Upper lobe of left lung (tissue), 6 donors: Measurements from ENCODE around the gene CHD9. TPM values are rescaled to one million over a fixed set of nuclear protein-coding genes. Genes with fewer than 3 reads are reported as not detected.

Experiments
- ATAC-seq, 2 donors: fragments of 200-7000 bp; cut with Tn5 transposase; one replicate each; pipeline ENCODE4 v1.9.1; 2022; ENCODE audit warnings: mild to moderate bottlenecking in 2 of 2, moderate library complexity in 2 of 2; ENCODE audit not compliant: low FRiP score in 2 of 2
- DNase-seq, 2 donors: peaks; one replicate each; pipeline ENCODE4 v3.0.0-alpha.2; 2019 to 2020
- H3K27ac ChIP-seq, 4 donors: fragments of 200-600 bp; sonication (generic); one replicate each; pipeline ENCODE4 v1.5.1; 2016 to 2019
- H3K27me3 ChIP-seq, 4 donors: fragments of 200-600 bp; sonication (generic); one replicate each; pipeline ENCODE4 v1.5.1; 2017 to 2019
- H3K36me3 ChIP-seq, 4 donors: fragments of 200-600 bp; sonication (generic); one replicate each; pipeline ENCODE4 v1.5.1; 2016 to 2019
- H3K4me1 ChIP-seq, 4 donors: fragments of 200-600 bp; sonication (generic); one replicate each; pipeline ENCODE4 v1.5.1; 2018 to 2019
- H3K4me3 ChIP-seq, 4 donors: fragments of 200-600 bp; sonication (generic); one replicate each; pipeline ENCODE4 v1.5.1; 2017 to 2019; ENCODE audit warnings: mild to moderate bottlenecking in 2 of 4, moderate library complexity in 1 of 4
- H3K9me3 ChIP-seq, 4 donors: fragments of 200-600 bp; sonication (generic); one replicate each; pipeline ENCODE4 v1.5.1; 2018 to 2019
- CTCF ChIP-seq, 6 experiments: fragments of 450-650 bp in 4 of 6; fragments of 200-600 bp in 2 of 6; sonication (generic) in 2 of 6; IDR thresholded peaks; one replicate each; pipeline ENCODE4 v1.5.1; 2016 to 2019; ENCODE audit warnings: antibody characterized with exemption in 6 of 6
- EP300 ChIP-seq, 4 donors: sonication (generic); formaldehyde crosslinking; IDR thresholded peaks; one replicate each; pipeline ENCODE4 v1.5.1; 2017; ENCODE audit warnings: antibody characterized with exemption in 4 of 4, control low read depth in 2 of 4
- POLR2A ChIP-seq, 4 donors: fragments of 450-650 bp; IDR thresholded peaks; one replicate each; pipeline ENCODE4 v1.5.1; 2016 to 2017; ENCODE audit warnings: antibody characterized with exemption in 4 of 4, mild to moderate bottlenecking in 2 of 4
- POLR2AphosphoS5 ChIP-seq, 2 donors: sonication (generic); formaldehyde crosslinking; IDR thresholded peaks; one replicate each; pipeline ENCODE4 v1.5.1; 2017; ENCODE audit warnings: antibody characterized with exemption in 2 of 2
- WGBS, 2 donors: methylation state at CpG; one replicate each; pipeline ENCODE4 v1.1.5; 2017 to 2018; 5-methylcytosine and 5-hydroxymethylcytosine counted together
- total RNA-seq, 6 donors: library from RNA; depleted of rRNA in 4 of 6; stranded (reverse); fragments of >200 nt in 4 of 6; gene quantifications; one replicate each; pipeline versions ENCODE4 v1.1.0 to v1.2.1, GENCODE V29; 2016 to 2021
- donor health status: DM: no; HTN: no; CAD: no; lungs with moderate emphysema.
- donor health status: DM: no; HTN: yes; CAD: no; lungs with severe emphysema.

The CHD9 gene
- total RNA-seq, 6 donors from 2014 or later, result 55.6 to 98.8 (median 68.3) TPM

- Histone ChIP-seq H3K4me3 (no peak overlapping the region), H3K4me1 (peaks cover 52 to 72% (median 70%) of the 10 kb centered on the region in 4 donors), H3K36me3 (no peaks in the 10 kb centered on the region), H3K27me3 (no peaks in the 10 kb centered on the region), H3K27ac (peak overlapping the region; percentile 67 to 88 (median 73)), H3K9me3 (no peaks in the 10 kb centered on the region)
- ATAC-seq, result no peak
- TF ChIP-seq POLR2A (IDR thresholded peaks at IDR 0.05), result no peak
- no peak for TF ChIP-seq CTCF (IDR thresholded peaks at IDR 0.05)
- no peak for TF ChIP-seq EP300 (IDR thresholded peaks at IDR 0.05)
- TF ChIP-seq POLR2AphosphoS5 (IDR thresholded peaks at IDR 0.05), result no peak
- DNase-seq, result no peak
- WGBS, 2 donors, result 72% methylated on average over 6 of the region's 6 CpGs
These were observed 31.2 kb downstream of the CHD9 start for GRCh38 chr16:53085931-53086421.

- H3K4me3 ChIP-seq, result no peak overlapping the region
- 55 to 65% methylated on average over 1 to 3 of the region's 3 CpGs for WGBS, 2 donors
These were observed 32.3 kb downstream of the CHD9 start for GRCh38 chr16:53087101-53087500.

GRCh38 chr16:53089434-53090285 lies 34.9 kb downstream of the CHD9 start:
- Histone ChIP-seq H3K9me3 (no peaks in the 10 kb centered on the region), H3K36me3 (no peaks in the 10 kb centered on the region), H3K27me3 (no peaks in the 10 kb centered on the region), H3K4me1 (peaks cover 75 to 87% (median 79%) of the 10 kb centered on the region in 4 donors), H3K4me3 (no peak overlapping the region), H3K27ac (peak overlapping the region; percentile 80 to 87 (median 83))
- 27 to 43% methylated on average over 4 of the region's 4 CpGs for WGBS, 2 donors
- ATAC-seq, result no peak
- TF ChIP-seq POLR2AphosphoS5 (IDR thresholded peaks at IDR 0.05) (no peak), POLR2A (IDR thresholded peaks at IDR 0.05) (no peak), CTCF (IDR thresholded peaks at IDR 0.05) (no peak), EP300 (IDR thresholded peaks at IDR 0.05) (no peak)
- no peak for DNase-seq

More at GRCh38 chr16:53087101-53087500, 32.3 kb downstream of the CHD9 start:
- Histone ChIP-seq H3K9me3 (no peaks in the 10 kb centered on the region), H3K36me3 (no peaks in the 10 kb centered on the region), H3K4me1 (peaks cover 59 to 76% (median 74%) of the 10 kb centered on the region in 4 donors), H3K27ac (peak overlapping the region in 2 of 4 donors; percentile 30 to 43), H3K27me3 (no peaks in the 10 kb centered on the region)
- ATAC-seq (no peak), DNase-seq (peak in 1 of 2 donors; percentile 59)
- peak in 1 of 2 donors; percentile 4 for TF ChIP-seq POLR2AphosphoS5 (IDR thresholded peaks at IDR 0.05)
- no peak for TF ChIP-seq POLR2A (IDR thresholded peaks at IDR 0.05)
- TF ChIP-seq EP300 (IDR thresholded peaks at IDR 0.05), result peak in 1 of 4 donors; percentile 7
- TF ChIP-seq CTCF (IDR thresholded peaks at IDR 0.05), result no peak

- H3K4me1 ChIP-seq, result peaks cover 71 to 87% (median 78%) of the 10 kb centered on the region in 4 donors
- no peaks in the 10 kb centered on the region for H3K27me3 ChIP-seq
- DNase-seq (no peak), ATAC-seq (no peak)
- 26 to 40% methylated on average over 5 of the region's 5 CpGs for WGBS, 2 donors
- no peaks in the 10 kb centered on the region for H3K9me3 ChIP-seq
- no peaks in the 10 kb centered on the region for H3K36me3 ChIP-seq
- TF ChIP-seq POLR2AphosphoS5 (IDR thresholded peaks at IDR 0.05) (no peak), POLR2A (IDR thresholded peaks at IDR 0.05) (no peak), CTCF (IDR thresholded peaks at IDR 0.05) (no peak), EP300 (IDR thresholded peaks at IDR 0.05) (no peak)
- peak overlapping the region; percentile 80 to 87 (median 83) for H3K27ac ChIP-seq
- H3K4me3 ChIP-seq, result peak overlapping the region in 2 of 4 donors; percentile 5 to 7
These were observed 35.4 kb downstream of the CHD9 start for GRCh38 chr16:53090286-53090590.
